Large intestine (tissue), 3 donors: ENCODE results near the gene COL1A2. TPM values are rescaled to one million over a fixed set of nuclear protein-coding genes. Genes with fewer than 3 reads are reported as not detected.

ENCODE experiments used
- DNase-seq, 2 donors: peaks; one replicate each; pipeline versions ENCODE4 v3.0.0 to v3.0.0-alpha.2; 2013
- H3K27ac ChIP-seq: one replicate; pipeline ENCODE4 v1.5.1; 2013; ENCODE audit warnings: low read length
- H3K27me3 ChIP-seq: 2 replicates; pipeline ENCODE4 v1.6.1; 2013; ENCODE audit warnings: low read length; ENCODE audit not compliant: control insufficient read depth, insufficient read depth
- H3K36me3 ChIP-seq: 2 replicates; pipeline ENCODE4 v1.6.1; 2013; ENCODE audit warnings: low read length; ENCODE audit not compliant: control insufficient read depth, insufficient read depth
- H3K4me1 ChIP-seq: one replicate; pipeline ENCODE4 v1.6.1; 2013; ENCODE audit warnings: low read length; ENCODE audit not compliant: control insufficient read depth, insufficient read depth
- H3K4me3 ChIP-seq: one replicate; pipeline ENCODE4 v1.5.1; 2013; ENCODE audit warnings: low read length
- H3K9me3 ChIP-seq: one replicate; pipeline ENCODE4 v1.6.1; 2013; ENCODE audit warnings: mild to moderate bottlenecking, low read depth, low read length, moderate library complexity; ENCODE audit not compliant: control insufficient read depth
- WGBS: methylation state at CpG from one replicate; pipeline ENCODE4 v1.1.5; 2013; ENCODE audit warnings: low lambda C conversion rate; ENCODE audit not compliant: insufficient coverage; 5-methylcytosine and 5-hydroxymethylcytosine counted together
- polyA plus RNA-seq: library from polyadenylated mRNA; unstranded; fragments of 120-200 nt; gene quantifications from one replicate; pipeline ENCODE4 v1.2.1, GENCODE V29; 2013

COL1A2 gene
- polyA plus RNA-seq, 1 donor = 532 TPM

- H3K27ac ChIP-seq = no peak overlapping the region
- H3K4me1 ChIP-seq = no peaks in the 10 kb centered on the region
- no peaks in the 10 kb centered on the region for H3K36me3 ChIP-seq
- H3K4me3 ChIP-seq = no peak overlapping the region
- H3K27me3 ChIP-seq = no peaks in the 10 kb centered on the region
- no peaks in the 10 kb centered on the region for H3K9me3 ChIP-seq
- no peak for DNase-seq
- whole genome bisulfite sequencing = 60% methylated on average over 1 of the region's 3 CpGs
Measured at GRCh38 chr7:94378356-94378755, 16.3 kb upstream of the COL1A2 start.

GRCh38 chr7:94380264-94380663, 14.4 kb upstream of the COL1A2 start:
- Histone ChIP-seq H3K4me1 (no peaks in the 10 kb centered on the region), H3K36me3 (no peaks in the 10 kb centered on the region)
- DNase-seq = no peak

GRCh38 chr7:94382132-94382531, 12.6 kb upstream of the COL1A2 start:
- H3K9me3 ChIP-seq = no peaks in the 10 kb centered on the region
- WGBS = 75% methylated on average over 3 of the region's 3 CpGs

More at GRCh38 chr7:94380264-94380663, 14.4 kb upstream of the COL1A2 start:
- Histone ChIP-seq H3K4me3 (no peak overlapping the region), H3K27ac (no peak overlapping the region), H3K9me3 (no peaks in the 10 kb centered on the region), H3K27me3 (no peaks in the 10 kb centered on the region)

GRCh38 chr7:94382746-94383145, 11.9 kb upstream of the COL1A2 start:
- WGBS = no CpG with 5 or more reads among the region's 1 CpG
- Histone ChIP-seq H3K4me3 (no peak overlapping the region), H3K27ac (no peak overlapping the region), H3K36me3 (no peaks in the 10 kb centered on the region), H3K9me3 (no peaks in the 10 kb centered on the region), H3K27me3 (no peaks in the 10 kb centered on the region), H3K4me1 (no peaks in the 10 kb centered on the region)
- no peak for DNase-seq

More at GRCh38 chr7:94382132-94382531, 12.6 kb upstream of the COL1A2 start:
- Histone ChIP-seq H3K4me3 (no peak overlapping the region), H3K27ac (no peak overlapping the region), H3K4me1 (no peaks in the 10 kb centered on the region), H3K36me3 (no peaks in the 10 kb centered on the region), H3K27me3 (no peaks in the 10 kb centered on the region)
- no peak for DNase-seq

GRCh38 chr7:94384315-94384714, 10.4 kb upstream of the COL1A2 start:
- no peaks in the 10 kb centered on the region for H3K9me3 ChIP-seq
- H3K27me3 ChIP-seq = no peaks in the 10 kb centered on the region
- no peak overlapping the region for H3K4me3 ChIP-seq
- no peaks in the 10 kb centered on the region for H3K4me1 ChIP-seq
- no peak overlapping the region for H3K27ac ChIP-seq
- no peaks in the 10 kb centered on the region for H3K36me3 ChIP-seq
- WGBS = no CpG with 5 or more reads among the region's 4 CpGs
- DNase-seq = no peak

GRCh38 chr7:94386416-94386815, 8.3 kb upstream of the COL1A2 start:
- H3K27ac ChIP-seq = no peak overlapping the region
- no peaks in the 10 kb centered on the region for H3K36me3 ChIP-seq
- no peaks in the 10 kb centered on the region for H3K4me1 ChIP-seq
- 88% methylated on average over 1 of the region's 2 CpGs for WGBS
- no peak for DNase-seq
- no peaks in the 10 kb centered on the region for H3K27me3 ChIP-seq
- no peak overlapping the region for H3K4me3 ChIP-seq
- no peaks in the 10 kb centered on the region for H3K9me3 ChIP-seq

GRCh38 chr7:94388540-94388939, 6.2 kb upstream of the COL1A2 start:
- Histone ChIP-seq H3K4me1 (peaks cover 2% of the 10 kb centered on the region), H3K36me3 (no peaks in the 10 kb centered on the region), H3K4me3 (no peak overlapping the region), H3K27me3 (peaks cover 2% of the 10 kb centered on the region), H3K27ac (no peak overlapping the region), H3K9me3 (no peaks in the 10 kb centered on the region)
- WGBS = no CpG with 5 or more reads among the region's 1 CpG
- no peak for DNase-seq

GRCh38 chr7:94389381-94389780, 5.3 kb upstream of the COL1A2 start:
- Histone ChIP-seq H3K9me3 (no peaks in the 10 kb centered on the region), H3K27ac (peak overlapping the region; percentile 19), H3K27me3 (peaks cover 9% of the 10 kb centered on the region), H3K4me3 (no peak overlapping the region), H3K4me1 (peaks cover 2% of the 10 kb centered on the region), H3K36me3 (no peaks in the 10 kb centered on the region)
- no peak for DNase-seq
- 100% methylated on average over 1 of the region's 1 CpG for WGBS

GRCh38 chr7:94391726-94392392, 2.8 kb upstream of the COL1A2 start:
- peak; percentile 18 to 45 for DNase-seq
- Histone ChIP-seq H3K4me3 (no peak overlapping the region), H3K27ac (peak overlapping the region; percentile 65), H3K27me3 (peaks cover 19% of the 10 kb centered on the region), H3K36me3 (no peaks in the 10 kb centered on the region), H3K4me1 (peaks cover 11% of the 10 kb centered on the region), H3K9me3 (peaks cover 4% of the 10 kb centered on the region)
- WGBS = 25% methylated on average over 2 of the region's 4 CpGs

- Histone ChIP-seq H3K36me3 (no peaks in the 10 kb centered on the region), H3K4me1 (peaks cover 11% of the 10 kb centered on the region), H3K4me3 (no peak overlapping the region), H3K27ac (peak overlapping the region; percentile 65), H3K27me3 (peaks cover 19% of the 10 kb centered on the region), H3K9me3 (peaks cover 4% of the 10 kb centered on the region)
- WGBS = no CpG with 5 or more reads among the region's 1 CpG
- DNase-seq = no peak
Measured at GRCh38 chr7:94392393-94392786, 2.3 kb upstream of the COL1A2 start.
